OCI-LY1 (cell line): ENCODE data around the gene EIPR1.

Experiments used
- EZH2 ChIP-seq: fragments of 200-600 bp; sonication (generic), shearing (Covaris generic); IDR thresholded peaks from 2 replicates; pipeline ENCODE4 v1.8.0; 2017; ENCODE audit warnings: borderline replicate concordance, mixed run types, mild to moderate bottlenecking, antibody characterized with exemption, low read length, moderate library complexity, mixed read lengths
- TF ChIP-seq, protein P1 (sequence below): fragments of 200-600 bp; sonication (generic), shearing (Covaris generic); IDR thresholded peaks from 2 replicates; pipeline ENCODE4 v1.5.1; 2017; ENCODE audit warnings: mild to moderate bottlenecking, antibody characterized with exemption, low read length, moderate library complexity, mixed read lengths

DNA sequence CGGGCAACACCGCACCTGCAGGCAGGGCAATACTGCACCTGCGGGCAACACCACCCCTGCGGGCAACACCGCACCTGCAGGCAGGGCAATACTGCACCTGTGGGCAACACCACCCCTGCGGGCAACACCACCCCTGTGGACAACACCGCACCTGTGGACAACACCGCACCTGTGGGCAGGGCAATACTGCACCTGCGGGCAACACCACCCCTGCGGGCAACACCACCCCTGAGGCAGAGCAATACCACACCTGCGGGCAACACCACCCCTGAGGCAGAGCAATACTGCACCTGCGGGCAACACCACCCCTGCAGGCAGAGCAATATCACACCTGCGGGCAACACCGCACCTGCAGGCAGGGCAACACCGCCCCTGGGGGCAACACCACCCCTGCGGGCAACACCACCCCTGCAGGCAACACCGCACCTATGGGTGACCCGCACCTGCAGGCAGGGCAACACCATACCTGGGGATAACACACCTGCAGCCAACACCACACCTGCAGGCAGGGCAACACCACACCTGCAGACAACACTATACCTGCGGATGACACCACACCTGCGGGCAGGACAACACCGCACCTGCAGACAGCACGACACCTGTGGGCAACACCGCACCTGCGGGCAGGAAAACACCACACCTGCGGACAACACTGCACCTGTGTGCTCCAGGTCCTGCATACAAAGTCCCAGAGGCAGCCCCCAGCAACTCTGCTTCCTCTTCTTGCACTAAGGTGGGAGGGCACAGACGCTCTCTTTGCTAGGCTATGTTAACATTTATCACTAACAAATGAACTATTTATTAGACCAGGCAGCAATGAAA lies 57.7 kb downstream of the EIPR1 start:
- TF ChIP-seq, protein P1, sequence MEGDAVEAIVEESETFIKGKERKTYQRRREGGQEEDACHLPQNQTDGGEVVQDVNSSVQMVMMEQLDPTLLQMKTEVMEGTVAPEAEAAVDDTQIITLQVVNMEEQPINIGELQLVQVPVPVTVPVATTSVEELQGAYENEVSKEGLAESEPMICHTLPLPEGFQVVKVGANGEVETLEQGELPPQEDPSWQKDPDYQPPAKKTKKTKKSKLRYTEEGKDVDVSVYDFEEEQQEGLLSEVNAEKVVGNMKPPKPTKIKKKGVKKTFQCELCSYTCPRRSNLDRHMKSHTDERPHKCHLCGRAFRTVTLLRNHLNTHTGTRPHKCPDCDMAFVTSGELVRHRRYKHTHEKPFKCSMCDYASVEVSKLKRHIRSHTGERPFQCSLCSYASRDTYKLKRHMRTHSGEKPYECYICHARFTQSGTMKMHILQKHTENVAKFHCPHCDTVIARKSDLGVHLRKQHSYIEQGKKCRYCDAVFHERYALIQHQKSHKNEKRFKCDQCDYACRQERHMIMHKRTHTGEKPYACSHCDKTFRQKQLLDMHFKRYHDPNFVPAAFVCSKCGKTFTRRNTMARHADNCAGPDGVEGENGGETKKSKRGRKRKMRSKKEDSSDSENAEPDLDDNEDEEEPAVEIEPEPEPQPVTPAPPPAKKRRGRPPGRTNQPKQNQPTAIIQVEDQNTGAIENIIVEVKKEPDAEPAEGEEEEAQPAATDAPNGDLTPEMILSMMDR = no peak
- TF ChIP-seq EZH2 = no peak
